NCI-H1092 treated with DMSO at 0.1 percent for 48 hours (cell line): ENCODE results near the gene ERMP1.
"Not testable (repeated sequence)": the region's sequence is repeated elsewhere in the genome, so short reads cannot be mapped to it uniquely, and the experiment has no call there.

Source experiments
- DNase-seq: peaks from one replicate; lab custom pipeline; 2025; lab: John Stamatoyannopoulos, UW

Gene ERMP1

GRCh38 chr9:5819174-5819573 lies 13.7 kb downstream of the ERMP1 start:
- no peak for DNase-seq

GRCh38 chr9:5818424-5819142 lies 14.3 kb downstream of the ERMP1 start:
- no peak for DNase-seq

- DNase-seq: no peak
Observed at GRCh38 chr9:5817862-5818261, 15.1 kb downstream of the ERMP1 start.

GRCh38 chr9:5815461-5815860 lies 17.5 kb downstream of the ERMP1 start:
- no peak for DNase-seq

GRCh38 chr9:5813824-5814223 lies 19.1 kb downstream of the ERMP1 start:
- no peak for DNase-seq

- DNase-seq: no peak
Observed at GRCh38 chr9:5811751-5812150, 21.2 kb downstream of the ERMP1 start.

GRCh38 chr9:5805478-5805877 lies 27.4 kb downstream of the ERMP1 start:
- no peak for DNase-seq

- DNase-seq: no peak
Observed at GRCh38 chr9:5801739-5802113, 31.2 kb downstream of the ERMP1 start.

GRCh38 chr9:5800969-5801738 lies 31.8 kb downstream of the ERMP1 start:
- DNase-seq: peak; percentile 2

GRCh38 chr9:5800378-5800777 lies 32.5 kb downstream of the ERMP1 start:
- DNase-seq: not testable (repeated sequence)

GRCh38 chr9:5799314-5799713 lies 33.6 kb downstream of the ERMP1 start:
- DNase-seq: peak; percentile 34

GRCh38 chr9:5798581-5798980 lies 34.3 kb downstream of the ERMP1 start:
- no peak for DNase-seq

GRCh38 chr9:5796298-5796697 lies 36.6 kb downstream of the ERMP1 start:
- no peak for DNase-seq

- no peak for DNase-seq
Observed at GRCh38 chr9:5793812-5794211, 39.1 kb downstream of the ERMP1 start.

GRCh38 chr9:5791870-5792269 lies 41.0 kb downstream of the ERMP1 start:
- no peak for DNase-seq

GRCh38 chr9:5790923-5791322 lies 42.0 kb downstream of the ERMP1 start:
- DNase-seq: no peak

GRCh38 chr9:5789489-5789888 lies 43.4 kb downstream of the ERMP1 start:
- DNase-seq: no peak

GRCh38 chr9:5787759-5788302 lies 45.1 kb downstream of the ERMP1 start:
- no peak for DNase-seq

GRCh38 chr9:5787220-5787619 lies 45.7 kb downstream of the ERMP1 start:
- no peak for DNase-seq

GRCh38 chr9:5786370-5787127 lies 46.4 kb downstream of the ERMP1 start:
- no peak for DNase-seq

GRCh38 chr9:5784526-5785315 lies 48.2 kb downstream of the ERMP1 start:
- DNase-seq: no peak

GRCh38 chr9:5783982-5784381 lies 48.9 kb downstream of the ERMP1 start:
- DNase-seq: no peak
